GM19463 (cell line): ENCODE results near the gene YIPF6.
"Not testable (repeated sequence)": the region's sequence is repeated elsewhere in the genome, so short reads cannot be mapped to it uniquely, and the experiment has no call there.

Source experiments
- ATAC-seq: cut with Tn5 transposase; IDR thresholded peaks from one replicate; pipeline ENCODE4 v1.9.1; 2021; ENCODE audit warnings: mild to moderate bottlenecking, moderate library complexity; ENCODE audit not compliant: unreplicated experiment

Gene YIPF6, protein sequence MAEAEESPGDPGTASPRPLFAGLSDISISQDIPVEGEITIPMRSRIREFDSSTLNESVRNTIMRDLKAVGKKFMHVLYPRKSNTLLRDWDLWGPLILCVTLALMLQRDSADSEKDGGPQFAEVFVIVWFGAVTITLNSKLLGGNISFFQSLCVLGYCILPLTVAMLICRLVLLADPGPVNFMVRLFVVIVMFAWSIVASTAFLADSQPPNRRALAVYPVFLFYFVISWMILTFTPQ

DNA sequence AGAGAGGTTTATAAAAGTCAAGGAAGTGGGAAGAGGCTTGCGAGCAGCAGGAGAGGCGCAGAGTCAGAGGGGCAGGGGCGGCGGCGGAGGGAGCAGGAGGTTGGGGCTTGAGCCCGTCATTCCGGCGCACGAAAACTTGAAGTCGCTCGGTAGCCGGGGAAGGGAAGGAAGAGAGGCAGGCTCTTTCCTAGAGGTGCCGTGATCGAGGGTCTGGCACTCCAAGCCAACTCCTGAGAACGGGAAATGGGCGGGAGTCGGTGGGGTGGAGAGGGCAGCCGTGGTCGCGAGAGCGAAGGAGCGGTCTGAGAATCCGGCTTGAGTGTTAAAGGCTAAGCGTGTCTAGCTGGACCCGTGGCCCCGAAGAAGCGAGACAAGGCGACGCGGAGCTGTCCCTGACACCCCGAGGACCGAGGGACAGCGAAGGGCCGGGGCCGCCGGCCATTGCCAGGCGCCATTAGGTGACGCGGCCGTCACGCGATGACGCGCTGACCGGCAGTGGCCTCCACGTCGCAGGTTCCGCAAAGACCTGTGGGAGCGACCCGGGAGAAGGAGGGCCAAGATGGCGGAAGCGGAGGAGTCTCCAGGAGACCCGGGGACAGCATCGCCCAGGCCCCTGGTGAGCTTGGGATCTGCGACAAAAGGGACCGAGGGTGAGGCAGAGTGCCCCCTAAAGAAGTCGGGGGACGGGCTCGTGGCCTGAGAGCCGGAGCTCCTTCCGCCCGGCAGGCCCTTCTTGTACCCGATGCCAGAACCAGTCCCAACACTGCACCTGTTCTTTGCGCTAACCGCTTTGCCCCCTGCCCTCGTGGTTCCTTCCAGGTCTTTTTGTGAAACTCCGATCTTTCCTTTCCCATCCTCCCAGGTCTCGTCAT, at the start of gene YIPF6:
TSS of gene YIPF6 (plus strand) at position 544 of the 872 bp plus-strand sequence. CDS start at position 560, 16 bp downstream.
- peak; percentile 98 for ATAC-seq

DNA sequence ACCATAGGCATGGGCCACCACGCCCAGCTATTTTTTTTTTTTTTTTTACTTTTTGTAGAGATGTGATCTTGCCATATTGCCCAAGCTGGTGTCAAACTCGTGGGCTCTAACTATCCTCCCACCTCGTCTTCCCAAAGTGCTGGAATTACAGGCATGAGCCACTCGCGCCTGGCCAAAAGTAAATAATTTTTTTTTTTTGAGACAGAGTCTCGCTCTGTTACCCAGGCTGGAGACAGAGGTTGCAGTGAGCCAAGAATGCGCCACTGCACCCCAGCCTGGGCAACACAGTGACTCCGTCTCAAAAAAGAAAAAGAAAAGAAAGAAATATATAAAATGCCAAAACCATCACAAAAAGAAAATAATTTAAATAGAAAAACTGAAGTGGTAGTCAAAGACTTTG, 47.1 kb upstream of the YIPF6 start:
- ATAC-seq: no peak

DNA sequence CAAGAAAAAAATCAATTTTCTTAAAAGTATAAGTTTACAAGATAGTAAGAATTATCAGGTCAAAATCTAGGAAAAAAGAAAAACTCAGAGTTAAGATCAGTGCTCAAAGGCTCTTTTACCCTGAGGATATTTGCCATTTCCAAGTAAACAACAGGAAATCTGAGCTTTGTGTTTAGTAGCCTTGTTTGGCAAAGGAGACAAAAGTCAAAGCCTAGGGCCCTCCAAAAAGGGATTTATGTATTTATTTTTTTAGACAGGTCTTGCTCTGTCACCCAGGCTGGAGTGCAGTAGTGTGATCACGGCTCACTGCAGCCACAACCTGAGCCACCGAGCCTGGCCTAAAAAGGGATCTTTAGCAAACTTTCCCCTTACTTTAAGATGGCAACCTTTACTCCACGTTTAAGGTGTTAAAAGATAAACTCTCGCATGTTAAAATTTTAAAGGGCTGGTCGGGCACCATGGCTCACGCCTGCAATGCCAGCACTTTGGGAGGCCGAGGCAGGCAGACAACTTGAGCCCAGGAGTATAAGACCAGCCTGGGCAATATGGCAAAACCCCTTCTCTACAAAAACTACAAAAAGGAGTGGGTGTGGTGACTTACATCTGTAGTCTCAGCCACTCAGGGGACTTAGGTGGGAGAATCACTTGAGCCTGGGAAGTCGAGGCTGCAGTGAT, 44.2 kb upstream of the YIPF6 start:
- ATAC-seq: no peak

DNA sequence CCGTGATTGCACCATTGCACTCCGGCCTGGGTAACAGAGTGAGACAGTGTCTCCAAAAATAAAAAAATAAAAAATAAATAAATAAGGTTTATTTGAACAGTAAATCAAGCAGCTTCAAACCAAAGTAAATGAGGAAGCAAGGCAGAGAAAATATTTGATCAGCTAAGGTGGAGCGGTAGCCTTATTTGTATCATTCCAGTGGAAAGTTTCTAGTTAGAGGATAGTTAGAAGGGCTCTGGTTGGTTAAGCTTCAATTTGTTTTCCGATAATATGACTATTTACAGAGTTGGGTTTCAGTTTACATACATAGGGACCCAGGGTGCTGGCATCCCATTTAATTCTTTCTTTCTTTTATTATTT, 43.7 kb upstream of the YIPF6 start:
- no peak for ATAC-seq

DNA sequence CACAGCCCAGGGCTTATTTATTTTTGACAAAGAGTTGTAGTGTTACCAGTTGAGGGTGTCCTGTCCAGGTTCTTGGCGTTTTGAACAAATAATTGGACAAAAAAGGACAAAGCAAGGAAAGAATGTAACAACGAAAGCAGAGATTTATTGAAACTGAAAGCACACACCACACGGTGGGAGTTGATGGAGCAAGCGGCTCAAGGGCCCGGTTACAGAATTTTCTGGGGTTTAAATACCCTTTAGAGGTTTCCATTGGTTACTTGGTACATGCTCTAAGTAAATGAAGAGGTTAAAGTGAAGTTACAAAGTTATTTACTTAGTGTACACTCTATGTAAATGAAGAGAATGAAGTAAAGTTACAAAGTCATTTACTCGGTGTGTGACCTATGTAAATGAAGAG, 37.8 kb upstream of the YIPF6 start:
- ATAC-seq: no peak

DNA sequence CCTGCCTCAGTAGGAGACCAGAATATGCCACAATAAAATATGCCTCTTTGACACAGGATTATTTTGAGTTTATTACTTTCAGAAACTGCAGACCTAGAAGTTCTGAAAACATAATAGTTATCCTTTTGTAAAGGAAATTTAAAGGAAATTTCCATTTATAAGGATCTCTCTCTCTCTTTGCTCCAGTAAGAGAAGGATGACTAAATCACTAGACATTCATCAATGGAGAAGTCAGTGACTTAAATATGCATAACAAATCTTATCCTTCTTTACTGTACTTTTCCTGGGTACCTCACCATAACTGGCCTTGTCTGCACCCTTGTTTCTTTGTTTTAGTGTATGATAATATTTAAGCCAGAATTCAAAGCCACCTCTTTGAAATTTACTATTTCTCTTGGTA, 37.3 kb upstream of the YIPF6 start:
- no peak for ATAC-seq

DNA sequence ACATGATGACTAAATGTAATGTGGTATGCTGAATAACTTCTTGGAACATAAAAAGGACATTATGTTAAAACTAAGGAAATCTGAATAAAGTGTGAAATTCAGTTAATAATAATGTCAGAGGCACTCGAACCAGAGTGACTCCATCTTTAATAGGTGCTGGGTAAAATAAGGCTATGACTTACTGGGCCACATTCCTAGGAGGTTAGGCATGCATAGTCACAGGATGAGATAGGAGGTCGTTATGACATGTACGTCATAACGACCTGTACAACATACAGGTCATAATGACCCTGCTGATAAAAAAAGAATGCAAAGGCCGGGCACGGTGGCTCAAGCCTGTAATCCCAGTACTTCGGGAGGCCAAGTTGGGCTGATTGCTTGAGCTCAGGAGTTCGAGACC, 36.7 kb upstream of the YIPF6 start:
- no peak for ATAC-seq

DNA sequence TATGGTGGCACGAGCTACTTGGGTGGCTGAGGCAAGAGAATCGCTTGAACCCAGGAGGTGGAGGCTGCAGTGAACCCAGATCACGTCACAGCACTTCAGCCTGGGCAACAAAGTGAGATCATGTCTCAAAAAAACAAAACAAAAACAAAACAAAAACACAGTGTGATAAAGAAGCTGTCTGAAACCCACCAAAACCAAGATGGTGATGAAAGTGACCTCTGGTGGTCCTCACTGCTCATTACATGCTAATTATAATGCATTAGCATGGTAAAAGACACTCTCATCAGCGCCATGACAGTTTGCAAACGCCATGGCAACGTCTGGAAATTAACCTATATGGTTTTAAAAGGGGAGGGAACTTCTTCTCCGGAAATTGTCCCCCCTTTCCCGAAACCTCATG, 36.2 kb upstream of the YIPF6 start:
- ATAC-seq: peak; percentile 77

DNA sequence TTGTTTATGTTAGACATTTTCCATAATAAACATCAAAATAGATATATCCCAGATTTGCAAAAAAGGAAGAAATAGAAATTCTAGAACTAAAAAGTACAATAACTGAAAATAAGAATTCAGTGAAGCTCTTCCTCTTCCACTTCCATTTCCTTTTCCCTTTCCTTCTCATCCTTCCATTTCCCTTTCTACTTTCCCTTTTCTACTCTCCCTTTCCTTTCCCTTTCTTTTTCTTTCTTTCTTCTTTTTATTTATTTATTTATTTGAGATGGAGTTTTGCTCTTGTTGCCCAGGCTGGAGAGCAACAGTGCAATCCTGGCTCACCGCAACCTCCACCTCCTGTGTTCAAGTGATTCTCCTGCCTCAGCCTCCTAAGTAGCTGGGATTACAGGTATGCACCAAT, 35.0 kb upstream of the YIPF6 start:
- no peak for ATAC-seq

DNA sequence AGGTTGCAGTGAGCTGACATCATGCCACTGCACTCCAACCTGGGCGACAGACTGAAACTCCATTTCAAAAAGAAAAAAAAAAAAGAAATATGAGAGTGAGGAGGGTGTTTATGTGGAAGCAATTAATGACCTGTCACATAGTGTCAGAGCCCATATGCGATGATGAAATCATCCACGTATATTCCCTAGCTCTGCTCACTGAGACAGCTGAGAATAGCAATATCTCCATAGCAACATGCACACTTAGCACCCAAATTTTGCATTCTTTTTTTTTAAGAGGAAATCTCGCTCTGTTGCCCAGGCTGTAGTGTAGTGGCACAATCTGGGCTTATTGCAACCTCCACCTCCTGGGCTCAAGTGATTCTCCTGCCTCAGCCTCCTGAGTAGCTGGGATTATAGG, 34.1 kb upstream of the YIPF6 start:
- no peak for ATAC-seq

DNA sequence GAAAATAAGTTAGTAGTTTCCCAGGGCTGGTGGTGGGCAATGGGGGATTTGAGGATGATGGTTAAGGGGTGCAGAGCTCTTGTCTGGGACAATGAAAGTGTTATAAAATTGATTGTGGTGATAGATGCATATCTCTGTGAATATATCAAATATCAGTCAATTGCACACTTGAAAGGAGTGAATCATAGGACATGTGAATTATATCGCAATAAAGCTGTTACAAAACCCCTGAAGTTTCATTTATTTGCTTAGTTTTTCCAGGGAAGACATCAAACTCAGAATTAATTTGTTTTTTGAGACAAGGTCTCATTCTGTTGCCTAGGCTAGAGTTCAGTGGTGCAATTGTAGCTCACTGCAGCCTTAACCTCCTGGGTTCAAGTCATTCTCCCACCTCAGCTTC, 17.9 kb upstream of the YIPF6 start:
- no peak for ATAC-seq

DNA sequence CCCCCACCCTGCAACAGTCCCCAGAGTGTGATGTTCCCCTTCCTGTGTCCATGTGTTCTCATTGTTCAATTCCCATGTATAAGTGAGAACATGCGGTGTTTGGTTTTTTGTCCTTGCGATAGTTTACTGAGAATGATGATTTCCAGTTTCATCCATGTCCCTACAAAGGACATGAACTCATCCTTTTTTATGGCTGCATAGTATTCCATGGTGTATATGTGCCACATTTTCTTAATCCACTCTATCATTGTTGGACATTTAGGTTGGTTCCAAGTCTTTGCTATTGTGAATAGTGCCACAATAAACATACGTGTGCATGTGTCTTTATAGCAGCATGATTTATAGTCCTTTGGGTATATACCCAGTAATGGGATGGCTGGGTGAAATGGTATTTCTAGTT, 12.7 kb upstream of the YIPF6 start:
- ATAC-seq: not testable (repeated sequence)

DNA sequence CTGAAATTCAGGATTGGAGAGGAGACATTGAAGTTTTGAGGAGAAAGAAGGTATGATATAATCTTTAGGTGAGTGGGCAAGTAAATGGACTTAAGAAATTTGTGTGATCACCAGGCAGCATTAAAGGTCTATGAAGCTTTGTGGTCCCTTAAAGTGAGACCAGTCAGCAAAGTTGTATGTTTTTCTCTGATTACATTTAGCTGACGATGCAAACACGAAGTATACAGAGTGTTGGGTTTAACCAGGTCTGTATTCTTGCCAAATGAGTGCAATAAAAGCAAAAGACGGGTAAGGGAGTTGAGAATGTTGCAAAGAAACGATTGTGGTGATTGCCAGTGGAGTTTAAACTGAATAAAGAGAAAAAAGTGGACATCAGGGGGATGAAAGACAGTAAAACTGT, 11.6 kb upstream of the YIPF6 start:
- no peak for ATAC-seq

DNA sequence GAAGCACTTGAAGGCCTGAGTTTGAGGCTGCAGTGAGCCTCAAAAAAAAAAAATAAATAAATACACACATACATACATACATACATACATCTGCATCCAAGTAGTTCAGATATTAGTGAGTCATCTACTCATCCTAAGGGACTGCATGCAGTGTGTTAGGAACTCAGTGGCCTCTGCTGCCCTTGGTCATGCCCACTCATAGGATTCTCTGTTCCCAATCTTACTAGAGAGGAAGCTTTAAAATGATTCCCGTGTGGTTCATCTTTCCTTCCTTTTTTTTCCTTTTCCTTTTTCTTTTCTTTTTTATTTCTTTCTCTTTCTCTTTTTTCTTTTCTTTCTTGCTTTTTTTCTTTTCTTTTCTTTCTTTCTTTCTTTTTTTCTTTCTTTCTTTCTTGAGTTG, 10.9 kb upstream of the YIPF6 start:
- no peak for ATAC-seq

DNA sequence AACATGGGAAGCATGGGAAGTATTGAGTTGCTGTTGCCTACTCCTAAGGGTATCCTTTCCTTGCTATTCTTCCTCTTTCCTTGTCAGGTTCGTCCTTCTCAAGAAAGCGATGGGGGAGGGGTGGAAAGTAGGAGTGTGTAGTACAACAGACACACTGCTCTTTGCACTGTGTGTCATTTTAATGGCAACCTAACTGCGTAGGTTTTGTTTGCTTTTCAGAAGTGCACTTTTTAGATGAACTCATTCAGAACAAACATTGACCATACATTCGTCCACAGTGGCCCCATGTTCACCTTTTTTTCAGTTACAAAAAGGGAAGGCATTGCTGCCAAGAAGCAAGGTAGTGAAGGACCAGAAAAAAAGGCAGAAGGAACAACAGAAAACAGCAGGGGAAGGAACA, 10.2 kb upstream of the YIPF6 start:
- ATAC-seq: no peak

DNA sequence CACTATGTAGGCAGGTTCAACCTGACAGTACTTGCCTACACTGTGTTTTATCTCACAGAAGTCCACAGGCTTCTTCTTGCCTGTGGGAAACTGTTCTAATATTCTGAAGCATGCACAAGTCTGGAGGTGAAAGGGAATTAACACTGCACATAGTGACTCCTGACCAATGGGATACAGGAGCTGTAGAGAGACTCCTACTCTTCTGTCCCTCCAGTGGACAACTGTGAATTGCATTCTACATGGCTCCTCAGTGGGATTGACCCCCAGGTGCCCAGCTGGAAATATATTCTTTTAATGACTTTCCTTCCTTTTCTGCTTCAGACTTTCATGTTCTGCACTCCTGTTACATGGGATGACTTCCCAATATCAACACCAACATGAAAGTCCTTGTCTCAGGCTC, 8.2 kb upstream of the YIPF6 start:
- ATAC-seq: no peak

DNA sequence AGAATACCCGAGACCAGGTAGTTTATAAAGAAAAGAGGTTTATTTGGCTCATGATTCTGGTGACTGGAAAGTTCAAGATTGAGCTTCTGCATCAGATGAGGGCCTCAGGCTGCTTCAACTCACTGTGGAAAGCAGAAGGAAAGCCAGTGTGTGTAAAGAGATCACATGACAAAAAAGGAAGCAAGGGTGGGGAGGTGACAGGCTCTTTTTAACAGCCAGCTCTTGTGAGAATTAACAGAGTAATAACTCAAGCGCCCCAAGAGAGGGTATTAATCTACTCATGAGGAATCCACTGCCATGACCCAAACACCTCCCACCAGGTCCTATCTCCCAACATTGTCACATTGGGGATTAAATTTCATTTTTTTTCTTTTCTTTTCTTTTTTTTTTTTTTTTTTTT, 6.3 kb upstream of the YIPF6 start:
- no peak for ATAC-seq

DNA sequence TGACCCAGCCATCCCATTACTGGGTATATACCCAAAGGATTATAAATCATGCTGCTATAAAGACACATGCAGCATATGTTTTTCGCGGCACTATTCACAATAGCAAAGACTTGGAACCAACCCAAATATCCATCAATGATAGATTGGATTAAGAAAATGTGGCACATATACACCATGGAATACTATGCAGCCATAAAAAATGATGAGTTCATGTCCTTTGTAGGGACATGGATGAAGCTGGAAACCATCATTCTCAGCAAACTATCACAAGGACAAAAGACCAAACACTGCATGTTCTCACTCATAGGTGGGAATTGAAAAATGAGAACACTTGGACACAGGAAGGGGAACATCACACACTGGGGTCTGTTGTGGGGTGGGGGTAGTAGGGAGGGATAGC, 5.1 kb upstream of the YIPF6 start:
- ATAC-seq: not testable (repeated sequence)

DNA sequence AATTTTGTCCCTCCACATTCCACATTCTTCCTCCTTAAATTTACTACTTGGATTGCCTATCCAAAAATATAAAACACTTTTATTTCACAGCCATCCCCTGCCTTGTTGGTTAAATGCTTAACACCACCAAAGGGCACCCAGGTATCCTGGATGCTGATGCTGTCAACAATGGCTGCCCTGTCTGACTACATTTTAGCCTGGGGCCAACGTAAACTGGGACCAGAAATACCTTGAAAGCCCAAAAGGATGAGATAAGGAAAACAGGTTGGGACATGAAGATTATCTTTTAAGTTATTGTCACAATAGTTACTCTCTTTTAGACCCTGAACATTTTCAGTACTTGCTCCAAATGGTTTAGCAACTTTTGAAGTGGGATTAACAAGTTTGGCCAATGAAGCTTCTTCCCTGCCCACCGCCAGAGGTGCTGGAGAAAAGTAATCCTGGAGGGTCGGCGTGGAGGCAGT, 775 bp upstream of the YIPF6 start:
- no peak for ATAC-seq

DNA sequence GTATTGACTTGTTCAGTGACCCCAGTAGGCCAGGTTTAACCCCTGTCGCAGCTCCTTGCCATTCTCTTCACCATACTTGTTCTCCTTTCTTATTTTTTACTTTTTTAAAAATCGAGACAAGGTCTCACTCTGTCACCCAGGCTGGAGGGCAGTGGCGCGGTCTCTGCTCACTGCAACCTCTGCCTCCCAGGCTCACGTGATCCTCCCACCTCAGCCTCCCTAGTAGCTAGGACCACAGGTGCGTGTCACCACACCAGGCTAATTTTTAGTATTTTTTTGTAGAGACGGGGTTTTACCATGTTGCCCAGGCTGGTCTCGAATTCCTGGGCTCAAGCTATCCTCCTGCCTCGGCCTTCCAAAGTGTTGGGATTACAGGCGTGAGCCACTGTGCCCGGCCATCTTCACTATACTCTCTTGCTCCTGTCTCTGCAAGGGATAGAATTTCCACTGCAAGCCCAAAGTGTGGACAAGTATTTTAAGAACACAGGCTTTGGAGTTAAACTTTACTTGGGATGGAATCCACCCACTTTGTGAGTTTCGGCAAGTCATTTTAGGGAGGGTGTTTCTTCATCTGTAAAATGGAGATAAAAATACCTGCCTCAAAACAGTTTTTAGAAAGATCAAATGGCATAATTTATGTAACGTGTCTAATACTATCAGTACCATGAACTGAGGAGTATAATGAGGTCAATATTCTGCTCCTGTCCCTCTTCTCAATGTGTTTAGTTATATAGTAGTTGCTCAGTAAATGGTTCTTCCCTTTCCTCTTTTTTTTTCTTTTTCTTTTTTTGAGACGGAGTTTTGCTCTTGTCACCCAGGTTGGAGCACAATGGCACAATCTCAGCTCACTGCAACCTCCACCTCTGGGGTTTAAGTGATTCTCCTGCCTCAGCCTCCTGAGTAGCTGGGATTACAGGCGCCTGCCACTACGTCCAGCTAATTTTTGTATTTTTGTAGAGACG, 973 bp downstream of the YIPF6 start:
- no peak for ATAC-seq
